Forelimb muscle (tissue), 1 donor: ENCODE results near the gene WHRN. TPM values are rescaled to one million over a fixed set of nuclear protein-coding genes. Genes with fewer than 3 reads are reported as not detected.

Experiments
- DNase-seq: peaks from one replicate; pipeline ENCODE4 v3.0.0-alpha.2; 2013; ENCODE audit warnings: low read depth
- polyA plus RNA-seq: library from polyadenylated mRNA; unstranded; fragments of 120-200 nt; gene quantifications from one replicate; pipeline ENCODE4 v1.2.1, GENCODE V29; 2013; ENCODE audit not compliant: insufficient read length

Gene WHRN
- polyA plus RNA-seq, 1 donor = 2.6 TPM

GRCh38 chr9:114449236-114449635 lies 56.0 kb downstream of the WHRN start:
- DNase-seq = no peak

GRCh38 chr9:114448706-114449105 lies 56.6 kb downstream of the WHRN start:
- no peak for DNase-seq

GRCh38 chr9:114446672-114447450 lies 58.4 kb downstream of the WHRN start:
- DNase-seq = no peak

GRCh38 chr9:114446036-114446435 lies 59.2 kb downstream of the WHRN start:
- DNase-seq = no peak

GRCh38 chr9:114445616-114446015 lies 59.7 kb downstream of the WHRN start:
- DNase-seq = no peak

GRCh38 chr9:114442022-114442421 lies 63.3 kb downstream of the WHRN start:
- DNase-seq = no peak

- DNase-seq = no peak
Observed at GRCh38 chr9:114437401-114437893, 67.8 kb downstream of the WHRN start.

GRCh38 chr9:114434878-114435311 lies 70.4 kb downstream of the WHRN start:
- DNase-seq = peak; percentile 6

- no peak for DNase-seq
Observed at GRCh38 chr9:114433720-114434255, 71.5 kb downstream of the WHRN start.

- no peak for DNase-seq
Observed at GRCh38 chr9:114433086-114433485, 72.2 kb downstream of the WHRN start.

GRCh38 chr9:114432323-114433067 lies 72.8 kb downstream of the WHRN start:
- no peak for DNase-seq

GRCh38 chr9:114431770-114432169 lies 73.5 kb downstream of the WHRN start:
- no peak for DNase-seq

- DNase-seq = no peak
Observed at GRCh38 chr9:114431003-114431402, 74.3 kb downstream of the WHRN start.

GRCh38 chr9:114430457-114430856 lies 74.8 kb downstream of the WHRN start:
- DNase-seq = no peak

GRCh38 chr9:114429488-114429887 lies 75.8 kb downstream of the WHRN start:
- DNase-seq = no peak

GRCh38 chr9:114428466-114428865 lies 76.8 kb downstream of the WHRN start:
- no peak for DNase-seq

- no peak for DNase-seq
Observed at GRCh38 chr9:114427644-114428043, 77.6 kb downstream of the WHRN start.

GRCh38 chr9:114426046-114426948 lies 79.0 kb downstream of the WHRN start:
- no peak for DNase-seq

GRCh38 chr9:114425126-114425525 lies 80.1 kb downstream of the WHRN start:
- no peak for DNase-seq

GRCh38 chr9:114424126-114424525 lies 81.1 kb downstream of the WHRN start:
- no peak for DNase-seq

- DNase-seq = no peak
Observed at GRCh38 chr9:114423181-114423580, 82.1 kb downstream of the WHRN start.

- no peak for DNase-seq
Observed at GRCh38 chr9:114421147-114421546, 84.1 kb downstream of the WHRN start.
